HEK293 (cell line): ENCODE measurements around the gene LAMA2.

Experiments
- CTCF ChIA-PET: fragments of 350-600 bp; formaldehyde crosslinking; extraction: SDS; loops from one replicate; lab custom pipeline; 2021; ENCODE audit warnings: antibody characterized with exemption; lab: Yijun Ruan, JAX
- POLR2A ChIA-PET: fragments of 300-600 bp; formaldehyde crosslinking; extraction: SDS; loops from one replicate; lab custom pipeline; 2020; ENCODE audit warnings: antibody characterized with exemption, inconsistent platforms; lab: Yijun Ruan, JAX
- H3K27ac ChIP-seq: fragments of 200-500 bp; sonication (Bioruptor generic); 2 replicates; pipeline ENCODE4 v1.5.1; 2014; ENCODE audit warnings: low read depth, low read length, control low read depth, inconsistent platforms; ENCODE audit errors: extremely low read depth
- H3K36me3 ChIP-seq, 2 experiments: fragments of 200-500 bp in 1 of 2; sonication (Bioruptor generic) in 1 of 2; 1 replicate in 1 of 2; 2 replicates in 1 of 2; pipeline ENCODE4 v1.5.1; 2014 to 2017; ENCODE audit warnings: inconsistent platforms in 2 of 2, low read length in 2 of 2; ENCODE audit not compliant: control insufficient read depth in 2 of 2, insufficient read depth in 1 of 2
- H3K4me1 ChIP-seq: fragments of 200-500 bp; sonication (Bioruptor generic); 2 replicates; pipeline ENCODE4 v1.5.1; 2014; ENCODE audit warnings: mild to moderate bottlenecking, low read length, inconsistent platforms; ENCODE audit not compliant: control insufficient read depth, insufficient read depth
- H3K4me3 ChIP-seq: 2 replicates; pipeline ENCODE4 v1.5.1; 2011; ENCODE audit warnings: low read depth, mild to moderate bottlenecking, control low read depth, low read length, moderate library complexity
- H3K9me3 ChIP-seq: fragments of 200-500 bp; sonication (Bioruptor generic); 2 replicates; pipeline ENCODE4 v1.5.1; 2014; ENCODE audit warnings: low read depth, low read length, inconsistent platforms; ENCODE audit not compliant: control insufficient read depth, insufficient read depth
- ATF2 ChIP-seq: fragments of 450-650 bp; formaldehyde crosslinking; IDR thresholded peaks from 2 replicates; pipeline ENCODE4 v1.5.1; 2016; ENCODE audit warnings: missing biosample characterization, missing genetic modification characterization, low read depth
- HOXC10 ChIP-seq: sonication (generic); formaldehyde crosslinking; IDR thresholded peaks from 2 replicates; pipeline ENCODE4 v1.8.1; 2023; ENCODE audit warnings: mild to moderate bottlenecking, missing genetic modification reagents
- IKZF3 ChIP-seq: fragments of 450-650 bp; IDR thresholded peaks from 2 replicates; pipeline ENCODE4 v1.5.0; 2018; ENCODE audit warnings: missing biosample characterization, mild to moderate bottlenecking, missing genetic modification characterization, moderate library complexity
- SCRT1 ChIP-seq: fragments of 450-650 bp; formaldehyde crosslinking; IDR thresholded peaks from 2 replicates; pipeline ENCODE4 v1.5.1; 2016; ENCODE audit warnings: missing biosample characterization, missing genetic modification characterization, borderline replicate concordance
- ZBTB17 ChIP-seq: fragments of 450-650 bp; formaldehyde crosslinking; IDR thresholded peaks from 2 replicates; pipeline ENCODE4 v1.5.1; 2016; ENCODE audit warnings: missing biosample characterization, missing genetic modification characterization
- ZBTB44 ChIP-seq: fragments of 450-650 bp; IDR thresholded peaks from 2 replicates; pipeline ENCODE4 v1.5.1; 2018; ENCODE audit warnings: missing biosample characterization, mild to moderate bottlenecking, missing genetic modification characterization
- ZNF148 ChIP-seq: fragments of 450-650 bp; formaldehyde crosslinking; IDR thresholded peaks from 2 replicates; pipeline ENCODE4 v1.5.0; 2017; ENCODE audit warnings: missing biosample characterization, missing genetic modification characterization, borderline replicate concordance
- ZNF155 ChIP-seq: fragments of 450-650 bp; formaldehyde crosslinking; IDR thresholded peaks from 2 replicates; pipeline ENCODE4 v1.5.1; 2016; ENCODE audit warnings: missing biosample characterization, missing genetic modification characterization
- ZNF169 ChIP-seq: fragments of 450-650 bp; formaldehyde crosslinking; IDR thresholded peaks from 2 replicates; pipeline ENCODE4 v1.5.1; 2016; ENCODE audit warnings: missing biosample characterization, missing genetic modification characterization
- ZNF311 ChIP-seq: fragments of 450-650 bp; formaldehyde crosslinking; IDR thresholded peaks from 2 replicates; pipeline ENCODE4 v1.5.1; 2017; ENCODE audit warnings: missing biosample characterization, missing genetic modification characterization, borderline replicate concordance
- ZNF518A ChIP-seq: fragments of 450-650 bp; formaldehyde crosslinking; conservative IDR thresholded peaks from 2 replicates; pipeline ENCODE4 v1.5.1; 2016; ENCODE audit warnings: low read depth, missing biosample characterization, missing genetic modification characterization
- ZNF544 ChIP-seq: fragments of 450-650 bp; formaldehyde crosslinking; IDR thresholded peaks from 2 replicates; pipeline ENCODE4 v1.5.0; 2017; ENCODE audit warnings: missing biosample characterization, missing genetic modification characterization
- ZNF623 ChIP-seq: fragments of 450-650 bp; formaldehyde crosslinking; IDR thresholded peaks from 2 replicates; pipeline ENCODE4 v1.5.1; 2016; ENCODE audit warnings: missing biosample characterization, missing genetic modification characterization
- ZNF626 ChIP-seq: fragments of 450-650 bp; sonication (Bioruptor Pico); formaldehyde crosslinking; IDR thresholded peaks from 2 replicates; pipeline ENCODE4 v1.5.1; 2018; ENCODE audit warnings: missing biosample characterization, missing genetic modification characterization, inconsistent platforms

The LAMA2 gene

GRCh38 chr6:129499843-129500219, 616.9 kb downstream of the LAMA2 start:
- no peak for TF ChIP-seq ZNF518A
- TF ChIP-seq IKZF3 (tag by site-specific recombination) = no peak
- TF ChIP-seq HOXC10 (CRISPR knock-in tag) = no peak
- no peak for TF ChIP-seq ZBTB44 (tag by site-specific recombination)
- TF ChIP-seq SCRT1 = no peak
- no peak for TF ChIP-seq ZNF544 (tag by site-specific recombination)
- no peak for TF ChIP-seq ZNF155
- no peak for TF ChIP-seq ZNF311 (tag by site-specific recombination)
- no peak for TF ChIP-seq ZNF148 (tag by site-specific recombination)
- no peak for TF ChIP-seq ATF2 (tag by site-specific recombination)
- TF ChIP-seq ZNF623 = no peak
- TF ChIP-seq ZNF169 (tag by site-specific recombination) = no peak
- TF ChIP-seq ZBTB17 (tag by site-specific recombination) = no peak
- no peak for TF ChIP-seq ZNF626
- TF ChIP-seq, all 188 proteins: peak for 0
- no peak overlapping the region for H3K27ac ChIP-seq
- no peaks in the 10 kb centered on the region for H3K9me3 ChIP-seq
- no peaks in the 10 kb centered on the region for H3K36me3 ChIP-seq
- CTCF ChIA-PET = interaction anchor here (0.5 to 7.3 kb wide), 51 partner anchors 10 to 1335 kb away, joined by 3 to 113 read pairs (median 4); no protein-coding TSS in a partner anchor
- peaks cover 3% of the 10 kb centered on the region; the same call in 1 of the 2 replicates for H3K4me1 ChIP-seq
- no peak overlapping the region for H3K4me3 ChIP-seq
- POLR2A ChIA-PET = no interaction called here
